GM18507 (cell line): Measurements from ENCODE around the gene SPI1.

Experiments used
- DNase-seq: peaks from one replicate; pipeline ENCODE4 v3.0.0; 2011; ENCODE audit warnings: low read depth; ENCODE audit not compliant: insufficient read length; ENCODE audit errors: extremely low spot score
- FAIRE-seq: peaks from 2 replicates; lab custom pipeline; 2011; peaks lifted over from hg19 to GRCh38; lab: Jason Lieb, UNC

Gene SPI1

GRCh38 chr11:47390422-47390760 is 12.0 kb upstream of the SPI1 start:
- no peak for DNase-seq
- no peak for FAIRE-seq

GRCh38 chr11:47389577-47390421 is 11.5 kb upstream of the SPI1 start:
- FAIRE-seq (no peak), DNase-seq (no peak)

- FAIRE-seq (no peak), DNase-seq (no peak)
Observed at GRCh38 chr11:47388697-47389576, 10.6 kb upstream of the SPI1 start.

- FAIRE-seq = no peak
- no peak for DNase-seq
Observed at GRCh38 chr11:47387944-47388696, 9.8 kb upstream of the SPI1 start.

GRCh38 chr11:47384498-47384897 is 6.2 kb upstream of the SPI1 start:
- DNase-seq = no peak

GRCh38 chr11:47383071-47383470 is 4.7 kb upstream of the SPI1 start:
- no peak for DNase-seq
- no peak for FAIRE-seq

More at GRCh38 chr11:47384498-47384897, 6.2 kb upstream of the SPI1 start:
- no peak for FAIRE-seq

GRCh38 chr11:47380078-47380477 is 1.7 kb upstream of the SPI1 start:
- FAIRE-seq (no peak), DNase-seq (no peak)

- no peak for FAIRE-seq
- no peak for DNase-seq
Observed at GRCh38 chr11:47379317-47379716, 970 bp upstream of the SPI1 start.

- no peak for DNase-seq
- FAIRE-seq = no peak
Observed at GRCh38 chr11:47378836-47379170, 456 bp upstream of the SPI1 start.

GRCh38 chr11:47377571-47378009 is 757 bp downstream of the SPI1 start:
- FAIRE-seq = no peak
- no peak for DNase-seq

GRCh38 chr11:47376525-47377371 is 1.6 kb downstream of the SPI1 start:
- no peak for DNase-seq
- FAIRE-seq = peak; percentile 24

- no peak for FAIRE-seq
- no peak for DNase-seq
Observed at GRCh38 chr11:47376107-47376524, 2.2 kb downstream of the SPI1 start.

- FAIRE-seq = no peak
- no peak for DNase-seq
Observed at GRCh38 chr11:47375546-47376085, 2.7 kb downstream of the SPI1 start.

- DNase-seq = no peak
Observed at GRCh38 chr11:47375020-47375419, 3.3 kb downstream of the SPI1 start.

GRCh38 chr11:47374720-47375019 is 3.7 kb downstream of the SPI1 start:
- no peak for FAIRE-seq
- no peak for DNase-seq

More at GRCh38 chr11:47375020-47375419, 3.3 kb downstream of the SPI1 start:
- no peak for FAIRE-seq

- peak; percentile 57 for FAIRE-seq
Observed at GRCh38 chr11:47373876-47374719, 4.2 kb downstream of the SPI1 start.

GRCh38 chr11:47372422-47372821 is 5.9 kb downstream of the SPI1 start:
- FAIRE-seq (no peak), DNase-seq (no peak)

More at GRCh38 chr11:47373876-47374719, 4.2 kb downstream of the SPI1 start:
- peak; percentile 65 for DNase-seq

GRCh38 chr11:47369676-47370075 is 8.7 kb downstream of the SPI1 start:
- DNase-seq = no peak
- no peak for FAIRE-seq
